GM18951 (cell line): Measurements from ENCODE around the gene PTGDR.

ENCODE experiments used
- POLR2A ChIP-seq: IDR thresholded peaks from 4 replicates; pipeline ENCODE4 v1.6.1; 2011; ENCODE audit warnings: mild to moderate bottlenecking; ENCODE audit not compliant: insufficient read length, insufficient read depth; ENCODE audit errors: extremely low read depth
- in situ Hi-C: fragments of 300-500 bp; cut with MboI; formaldehyde crosslinking; loops from one replicate; pipeline ENCODE4 v1.12.0; 2022; ENCODE audit warnings: low sequenced_read_pairs, mixed read lengths, inconsistent platforms; ENCODE audit not compliant: unreplicated experiment

Gene PTGDR

GRCh38 chr14:52269982-52270381 is 2.5 kb downstream of the PTGDR start:
- no peak for TF ChIP-seq POLR2A
- in situ Hi-C loops: no loop called here

GRCh38 chr14:52271538-52271937 is 4.0 kb downstream of the PTGDR start:
- in situ Hi-C loops: no loop called here
- no peak for TF ChIP-seq POLR2A

- in situ Hi-C loops: no loop called here
- TF ChIP-seq POLR2A: no peak
Measured at GRCh38 chr14:52272375-52272774, 4.9 kb downstream of the PTGDR start.

- in situ Hi-C loops: loop anchor here (25.0 kb wide), 1 partner anchor 687 kb away; the partner anchor contains the start of gene FERMT2
- no peak for TF ChIP-seq POLR2A
Measured at GRCh38 chr14:52275372-52275771, 7.9 kb downstream of the PTGDR start.

- no peak for TF ChIP-seq POLR2A
- in situ Hi-C loops: loop anchor here (25.0 kb wide), 1 partner anchor 685 kb away; the partner anchor contains the start of gene FERMT2
Measured at GRCh38 chr14:52277552-52277951, 10.1 kb downstream of the PTGDR start.

GRCh38 chr14:52279408-52279807 is 11.9 kb downstream of the PTGDR start:
- in situ Hi-C loops: loop anchor here (25.0 kb wide), 1 partner anchor 683 kb away; the partner anchor contains the start of gene FERMT2
- TF ChIP-seq POLR2A: no peak

- in situ Hi-C loops: loop anchor here (10.0 to 25.0 kb wide), 2 partner anchors 288 to 679 kb away; partner anchors contain the start of gene FERMT2
- TF ChIP-seq POLR2A: no peak
Measured at GRCh38 chr14:52283099-52283498, 15.6 kb downstream of the PTGDR start.

GRCh38 chr14:52286661-52287649 is 19.5 kb downstream of the PTGDR start:
- in situ Hi-C loops: loop anchor here (10.0 to 25.0 kb wide), 2 partner anchors 292 to 675 kb away; partner anchors contain the start of gene FERMT2
- no peak for TF ChIP-seq POLR2A

- in situ Hi-C loops: loop anchor here (10.0 to 25.0 kb wide), 2 partner anchors 178 to 666 kb away; partner anchors contain the start of gene FERMT2
- no peak for TF ChIP-seq POLR2A
Measured at GRCh38 chr14:52296378-52296777, 28.9 kb downstream of the PTGDR start.

GRCh38 chr14:52298795-52299194 is 31.3 kb downstream of the PTGDR start:
- no peak for TF ChIP-seq POLR2A
- in situ Hi-C loops: loop anchor here (10.0 to 25.0 kb wide), 2 partner anchors 176 to 664 kb away; partner anchors contain the start of gene FERMT2

- in situ Hi-C loops: loop anchor here (10.0 to 25.0 kb wide), 2 partner anchors 175 to 663 kb away; partner anchors contain the start of gene FERMT2
Measured at GRCh38 chr14:52299692-52300278, 32.3 kb downstream of the PTGDR start.

GRCh38 chr14:52303236-52303635 is 35.7 kb downstream of the PTGDR start:
- in situ Hi-C loops: no loop called here
- no peak for TF ChIP-seq POLR2A

More at GRCh38 chr14:52299692-52300278, 32.3 kb downstream of the PTGDR start:
- no peak for TF ChIP-seq POLR2A

- TF ChIP-seq POLR2A: no peak
- in situ Hi-C loops: no loop called here
Measured at GRCh38 chr14:52304248-52304904, 36.9 kb downstream of the PTGDR start.

- TF ChIP-seq POLR2A: no peak
- in situ Hi-C loops: no loop called here
Measured at GRCh38 chr14:52305014-52305413, 37.5 kb downstream of the PTGDR start.
